Heart right ventricle (tissue), 16 donors: ENCODE data around the gene EHF. TPM values are rescaled to one million over a fixed set of nuclear protein-coding genes. Genes with fewer than 3 reads are reported as not detected.

Experiments used
- ATAC-seq, 8 donors: fragments of 200-7000 bp; cut with Tn5 transposase; one replicate each; pipeline ENCODE4 v1.9.1; 2020; ENCODE audit warnings: mild to moderate bottlenecking in 8 of 8, moderate library complexity in 8 of 8, moderate number of reproducible peaks in 1 of 8
- DNase-seq, 2 donors: peaks; one replicate each; pipeline ENCODE4 v3.0.0-alpha.2; 2020
- H3K27ac ChIP-seq, 10 donors: fragments of 200-600 bp; sonication (generic) in 2 of 10; one replicate each; pipeline versions ENCODE4 v1.5.0 to v1.8.0; 2020 to 2022; ENCODE audit warnings: mild to moderate bottlenecking in 3 of 10
- H3K27me3 ChIP-seq, 7 donors: fragments of 200-600 bp; one replicate each; pipeline ENCODE4 v1.8.0; 2021 to 2022; ENCODE audit warnings: mild to moderate bottlenecking in 2 of 7
- H3K36me3 ChIP-seq, 9 donors: fragments of 200-600 bp; sonication (generic) in 1 of 9; one replicate each; pipeline versions ENCODE4 v1.5.0 to v1.8.0; 2020 to 2022; ENCODE audit warnings: mild to moderate bottlenecking in 2 of 9
- H3K4me1 ChIP-seq, 9 donors: fragments of 200-600 bp; sonication (generic) in 1 of 9; one replicate each; pipeline versions ENCODE4 v1.5.0 to v1.8.0; 2020 to 2022; ENCODE audit warnings: mild to moderate bottlenecking in 4 of 9
- H3K4me3 ChIP-seq, 10 donors: fragments of 200-600 bp; sonication (generic) in 2 of 10; one replicate each; pipeline versions ENCODE4 v1.5.0 to v1.8.0; 2020 to 2022; ENCODE audit warnings: mild to moderate bottlenecking in 7 of 10, moderate library complexity in 2 of 10
- H3K9me3 ChIP-seq, 11 donors: fragments of 200-600 bp in 10 of 11; sonication (generic) in 2 of 11; one replicate each; pipeline versions ENCODE4 v1.5.0 to v1.8.0; 2013 to 2022; ENCODE audit warnings: mild to moderate bottlenecking in 2 of 11, control low read depth in 1 of 11, moderate library complexity in 1 of 11
- CTCF ChIP-seq, 9 donors: fragments of 200-600 bp; sonication (generic) in 2 of 9; IDR thresholded peaks; one replicate each; pipeline versions ENCODE4 v1.5.0 to v1.8.0; 2021 to 2022; ENCODE audit warnings: antibody characterized with exemption in 9 of 9, mild to moderate bottlenecking in 5 of 9, moderate library complexity in 1 of 9
- WGBS, 2 donors: extraction: QIAGEN DNeasy Blood & Tissue Kit; methylation state at CpG; one replicate each; pipeline ENCODE4 v1.1.7; 2013; ENCODE audit warnings: inconsistent platforms in 1 of 2; 5-methylcytosine and 5-hydroxymethylcytosine counted together
- intact Hi-C, 10 donors: fragments of 100-400 bp; cut with DNase I; formaldehyde crosslinking; loops; one replicate each; pipeline versions ENCODE4 v1.11.1 to v1.14.2; 2022
- polyA plus RNA-seq, 2 donors: library from polyadenylated mRNA; stranded (reverse); fragments of 200-250 nt; gene quantifications; one replicate each; pipeline ENCODE4 v1.2.3, GENCODE V29; 2013
- total RNA-seq, 10 donors: library from RNA; stranded (reverse); fragmentation: NEBNext Ultra II Directional in 3 of 10; extraction: Animal tissue kit (Norgen Biotek cat#: 25700) in 3 of 10; gene quantifications; one replicate each; pipeline versions ENCODE4 v1.2.1 to v1.2.4, GENCODE V29; 2021 to 2023
- donor health status: Arrhythmogenic right ventricular cardiomyopathy.
- donor health status: ischemic (EF 13 %, LVEDD 7.1; RV severe dilation, severe dysfunction).
- donor health status: healthy with polysubstance abuse.
- donor health status: DM: no; HTN: yes; CAD: no.
- donor health status: DM: no; HTN: no; CAD: no.
- donor health status: ischemic (EF 25% LVEDD 6.9; RV normal size, moderate dysfunction).
- donor health status: ischemic (EF 25% LVEDD 5.7; RV mildly dilated, moderate dysfunction).
- donor health status: healthy.
- donor health status: DM: yes; HTN: yes; CAD: no.
- donor health status: Ischemic cardiomyopathy.
- donor health status: ischemic (EF 35%, LVEDD 5.7; RV mildly dilated, moderate dysfunction).
- donor health status: nonischemic (EF 11% LVEDD 7.7; RV severe dilation, severe dysfunction).
- donor health status: DM: yes; HTN: yes; CAD: no.
- donor health status: PGD.
- donor health status: ischemic (EF 29% LVEDD 5.4; RV normal size, mild dysfunction).
- donor health status: nonischemic (EF 23%, LVEDD 6.1; RV moderate dilation, normal function).

The EHF gene
- total and polyA plus RNA-seq, 12 donors: 0.09 to 3.2 (median 0.81) TPM; not detected in 1

- Histone ChIP-seq H3K4me1 (peaks cover 0 to 6% (median 0%) of the 10 kb centered on the region in 9 donors), H3K27me3 (peaks cover 0 to 3% (median 0%) of the 10 kb centered on the region in 7 donors), H3K36me3 (no peaks in the 10 kb centered on the region), H3K9me3 (no peaks in the 10 kb centered on the region), H3K27ac (no peak overlapping the region), H3K4me3 (no peak overlapping the region)
- no peak for TF ChIP-seq CTCF (IDR thresholded peaks at IDR 0.05)
- no peak for DNase-seq
- intact Hi-C loops: loop anchor here in 1 of 10 donors (10.0 kb wide), 1 partner anchor 61 kb away; no protein-coding TSS in a partner anchor
- ATAC-seq: no peak
- WGBS, 2 donors: 90 to 96% methylated on average over 4 of the region's 4 CpGs
These were observed 4.7 kb downstream of the EHF start for GRCh38 chr11:34625576-34625975.

- Histone ChIP-seq H3K36me3 (no peaks in the 10 kb centered on the region), H3K4me1 (peaks cover 0 to under 1% (median 0%) of the 10 kb centered on the region in 9 donors), H3K27ac (no peak overlapping the region), H3K27me3 (peaks cover 0 to 3% (median 0%) of the 10 kb centered on the region in 7 donors), H3K4me3 (no peak overlapping the region), H3K9me3 (no peaks in the 10 kb centered on the region)
- DNase-seq: no peak
- intact Hi-C loops: loop anchor here in 1 of 10 donors (10.0 kb wide), 1 partner anchor 62 kb away; no protein-coding TSS in a partner anchor
- no peak for ATAC-seq
- TF ChIP-seq CTCF (IDR thresholded peaks at IDR 0.05): no peak
These were observed 5.5 kb downstream of the EHF start for GRCh38 chr11:34626393-34626792.

GRCh38 chr11:34627197-34627596, 6.3 kb downstream of the EHF start:
- no peak for ATAC-seq
- no peak for TF ChIP-seq CTCF (IDR thresholded peaks at IDR 0.05)
- intact Hi-C loops: loop anchor here in 1 of 10 donors (10.0 kb wide), 1 partner anchor 62 kb away; no protein-coding TSS in a partner anchor
- peaks cover 0 to 3% (median 0%) of the 10 kb centered on the region in 7 donors for H3K27me3 ChIP-seq
- H3K4me3 ChIP-seq: no peak overlapping the region
- H3K27ac ChIP-seq: no peak overlapping the region
- H3K36me3 ChIP-seq: no peaks in the 10 kb centered on the region
- 61 to 88% methylated on average over 1 of the region's 1 CpG for WGBS, 2 donors
- DNase-seq: no peak
- H3K4me1 ChIP-seq: peaks cover 0 to 7% (median 4%) of the 10 kb centered on the region in 9 donors
- H3K9me3 ChIP-seq: no peaks in the 10 kb centered on the region

- TF ChIP-seq CTCF (IDR thresholded peaks at IDR 0.05): no peak
- Histone ChIP-seq H3K27me3 (peaks cover 0 to 3% (median 0%) of the 10 kb centered on the region in 7 donors), H3K27ac (no peak overlapping the region), H3K9me3 (no peaks in the 10 kb centered on the region), H3K4me3 (no peak overlapping the region), H3K36me3 (no peaks in the 10 kb centered on the region), H3K4me1 (peaks cover 0 to 13% (median 6%) of the 10 kb centered on the region in 9 donors)
- ATAC-seq (no peak), DNase-seq (no peak)
- intact Hi-C loops: loop anchor here in 1 of 10 donors (10.0 kb wide), 1 partner anchor 65 kb away; no protein-coding TSS in a partner anchor
These were observed 8.8 kb downstream of the EHF start for GRCh38 chr11:34629711-34630110.
